ENCODE results near the gene ISLR2. TPM values are rescaled to one million over a fixed set of nuclear protein-coding genes. Genes with fewer than 3 reads are reported as not detected.
"Not testable (repeated sequence)": the region's sequence is repeated elsewhere in the genome, so short reads cannot be mapped to it uniquely, and the experiment has no call there.

The ISLR2 gene
- total RNA-seq, 4 donors from 2014 or later = 0.66 to 1.5 (median 0.98) TPM; not detected in 1

DNA sequence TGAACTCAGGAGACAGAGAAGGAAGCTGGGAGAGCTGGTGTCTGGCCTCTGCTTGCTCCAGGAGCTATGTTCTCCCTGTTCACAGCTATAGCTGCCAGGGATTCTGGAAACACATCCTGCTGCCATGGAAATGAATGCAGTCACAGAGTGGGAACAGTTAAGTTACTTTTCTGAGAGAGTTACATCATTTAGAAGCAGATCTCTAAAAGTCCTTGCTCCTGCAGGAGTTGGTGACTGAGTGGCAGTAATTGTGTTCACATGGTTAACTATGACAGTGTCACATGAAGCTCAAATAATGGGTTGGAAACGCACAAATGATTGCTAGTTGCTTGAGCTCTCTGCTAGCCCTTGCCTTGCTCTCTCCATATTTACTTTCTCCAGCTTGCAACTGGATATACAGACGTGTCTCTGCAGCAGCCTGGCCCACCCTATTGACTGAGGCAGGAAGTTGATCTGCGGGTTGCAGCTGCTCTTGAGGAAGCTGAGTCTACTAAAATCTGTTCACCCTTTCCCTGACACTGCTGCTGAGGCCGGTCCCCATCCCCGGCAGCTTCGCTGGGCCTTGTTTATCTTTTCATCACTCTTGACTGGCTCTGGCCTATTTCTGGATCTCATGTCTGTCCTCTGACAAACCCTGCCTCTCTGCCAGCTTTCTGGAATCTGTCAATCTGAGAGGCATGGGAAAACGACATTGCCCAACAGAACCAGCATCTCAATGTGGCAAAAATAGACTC lies 26.5 kb downstream of the ISLR2 start:
- Histone ChIP-seq H3K27ac (peak overlapping the region in 1 of 4 donors; percentile 11), H3K4me3 (no peak overlapping the region), H3K36me3 (no peaks in the 10 kb centered on the region), H3K4me1 (peaks cover 0 to 12% (median 0%) of the 10 kb centered on the region in 4 donors), H3K27me3 (no peaks in the 10 kb centered on the region), H3K9me3 (no peaks in the 10 kb centered on the region)
- 14 to 17% methylated on average over 7 of the region's 7 CpGs for WGBS, 2 donors
- TF ChIP-seq POLR2A (IDR thresholded peaks at IDR 0.05) (no peak), EP300 (IDR thresholded peaks at IDR 0.05) (no peak)
- TF ChIP-seq, protein P1, sequence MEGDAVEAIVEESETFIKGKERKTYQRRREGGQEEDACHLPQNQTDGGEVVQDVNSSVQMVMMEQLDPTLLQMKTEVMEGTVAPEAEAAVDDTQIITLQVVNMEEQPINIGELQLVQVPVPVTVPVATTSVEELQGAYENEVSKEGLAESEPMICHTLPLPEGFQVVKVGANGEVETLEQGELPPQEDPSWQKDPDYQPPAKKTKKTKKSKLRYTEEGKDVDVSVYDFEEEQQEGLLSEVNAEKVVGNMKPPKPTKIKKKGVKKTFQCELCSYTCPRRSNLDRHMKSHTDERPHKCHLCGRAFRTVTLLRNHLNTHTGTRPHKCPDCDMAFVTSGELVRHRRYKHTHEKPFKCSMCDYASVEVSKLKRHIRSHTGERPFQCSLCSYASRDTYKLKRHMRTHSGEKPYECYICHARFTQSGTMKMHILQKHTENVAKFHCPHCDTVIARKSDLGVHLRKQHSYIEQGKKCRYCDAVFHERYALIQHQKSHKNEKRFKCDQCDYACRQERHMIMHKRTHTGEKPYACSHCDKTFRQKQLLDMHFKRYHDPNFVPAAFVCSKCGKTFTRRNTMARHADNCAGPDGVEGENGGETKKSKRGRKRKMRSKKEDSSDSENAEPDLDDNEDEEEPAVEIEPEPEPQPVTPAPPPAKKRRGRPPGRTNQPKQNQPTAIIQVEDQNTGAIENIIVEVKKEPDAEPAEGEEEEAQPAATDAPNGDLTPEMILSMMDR (IDR thresholded peaks at IDR 0.05) = no peak
- no peak for DNase-seq (ENCODE audit: low spot score in 2 of 2)

DNA sequence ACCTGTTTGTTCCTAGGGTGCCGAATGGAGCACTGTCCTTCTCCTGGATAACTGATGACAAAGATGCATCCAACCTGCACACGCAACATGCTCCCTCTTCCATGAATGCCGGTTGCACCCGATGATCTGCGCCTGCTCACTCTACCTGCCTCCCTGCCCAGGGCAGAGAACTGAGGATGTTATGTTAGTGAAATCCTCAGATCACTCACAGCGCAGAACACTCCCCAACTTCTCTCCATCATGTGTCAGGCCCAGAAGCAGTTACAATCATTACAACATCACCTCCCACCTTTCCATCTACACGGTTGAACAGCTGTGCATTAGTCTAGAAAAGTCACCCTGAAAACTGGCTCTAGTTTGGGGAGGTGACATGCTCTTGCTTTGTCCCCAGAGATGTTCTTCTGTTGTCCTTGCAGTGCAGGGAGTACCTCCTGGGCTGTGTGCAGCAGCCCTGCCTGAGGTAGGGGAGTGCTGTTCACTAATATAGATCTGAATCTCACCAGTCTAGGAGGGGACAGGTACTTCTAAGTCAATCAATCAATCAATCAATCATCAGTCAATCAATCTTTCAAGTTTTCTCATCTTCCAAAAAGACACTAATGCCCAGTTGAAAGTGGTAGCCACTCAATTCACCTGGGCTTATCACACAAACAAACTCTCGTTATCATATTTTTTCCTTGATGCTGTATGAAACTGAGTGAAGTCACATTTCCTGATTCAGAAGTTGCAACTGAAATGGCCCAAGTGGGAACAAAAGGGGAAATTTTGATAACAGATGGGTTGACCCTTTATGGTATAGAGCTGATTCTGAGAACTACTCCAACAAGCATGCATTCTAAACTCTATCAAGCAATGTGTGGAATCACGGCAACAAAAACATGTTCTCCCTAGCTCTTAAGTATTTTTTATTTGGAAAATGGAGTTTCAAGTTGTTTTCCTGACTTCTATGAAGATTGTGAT lies 27.8 kb downstream of the ISLR2 start:
- no peaks in the 10 kb centered on the region for H3K27me3 ChIP-seq
- no peaks in the 10 kb centered on the region for H3K36me3 ChIP-seq
- no peaks in the 10 kb centered on the region for H3K9me3 ChIP-seq
- H3K4me1 ChIP-seq = peaks cover 0 to 12% (median 0%) of the 10 kb centered on the region in 4 donors
- DNase-seq (ENCODE audit: low spot score in 2 of 2) = no peak
- H3K4me3 ChIP-seq = no peak overlapping the region
- TF ChIP-seq, protein P1 (IDR thresholded peaks at IDR 0.05) = no peak
- TF ChIP-seq POLR2A (IDR thresholded peaks at IDR 0.05) (no peak), EP300 (IDR thresholded peaks at IDR 0.05) (no peak)
- H3K27ac ChIP-seq = no peak overlapping the region
- WGBS, 2 donors = 86 to 92% methylated on average over 9 of the region's 9 CpGs

DNA sequence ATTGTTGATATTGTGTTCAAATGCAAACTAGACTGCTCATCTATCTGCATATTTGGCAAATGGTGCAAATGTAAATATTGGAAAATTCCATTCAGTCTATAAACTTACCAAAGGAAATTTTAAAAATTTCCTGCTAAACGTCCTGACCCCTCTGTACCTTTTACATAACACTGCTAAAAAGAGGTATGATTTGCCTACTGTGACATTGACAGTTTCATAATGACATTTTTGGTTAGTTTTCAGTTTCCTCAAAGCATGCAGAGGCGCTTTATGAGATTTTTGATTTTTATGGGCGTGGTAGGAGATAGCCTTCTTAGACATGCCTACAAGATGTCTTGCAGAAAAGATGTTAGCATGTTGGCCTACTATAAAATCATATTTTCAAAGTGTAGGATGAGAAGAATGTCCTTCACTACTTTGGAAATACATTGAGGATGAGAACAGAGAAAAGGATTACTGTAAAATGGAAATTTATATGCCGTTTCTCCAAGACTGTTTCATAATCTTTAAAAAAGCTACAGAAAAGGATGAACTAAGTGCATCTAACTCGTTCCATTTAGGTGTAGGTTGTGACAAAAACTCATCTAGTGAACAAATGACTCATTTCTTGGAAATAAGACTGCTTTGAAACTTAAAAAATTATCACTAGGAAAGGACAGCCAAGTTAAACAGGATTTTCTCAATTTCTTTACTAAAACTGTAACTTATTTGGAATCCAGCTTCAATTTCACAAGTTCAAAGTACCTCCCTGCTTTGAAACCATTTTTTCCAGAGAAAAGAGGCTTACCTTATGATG lies 28.7 kb downstream of the ISLR2 start:
- TF ChIP-seq EP300 (IDR thresholded peaks at IDR 0.05) = no peak
- TF ChIP-seq, protein P1 (IDR thresholded peaks at IDR 0.05) = no peak
- no peak for TF ChIP-seq POLR2A (IDR thresholded peaks at IDR 0.05)
- no peaks in the 10 kb centered on the region for H3K9me3 ChIP-seq
- peaks cover 0 to 12% (median 0%) of the 10 kb centered on the region in 4 donors for H3K4me1 ChIP-seq
- no peak for DNase-seq (ENCODE audit: low spot score in 2 of 2)
- H3K27me3 ChIP-seq = no peaks in the 10 kb centered on the region
- H3K4me3 ChIP-seq = no peak overlapping the region
- no peaks in the 10 kb centered on the region for H3K36me3 ChIP-seq
- WGBS, 2 donors = 68 to 71% methylated on average over 5 of the region's 5 CpGs
- H3K27ac ChIP-seq = no peak overlapping the region

DNA sequence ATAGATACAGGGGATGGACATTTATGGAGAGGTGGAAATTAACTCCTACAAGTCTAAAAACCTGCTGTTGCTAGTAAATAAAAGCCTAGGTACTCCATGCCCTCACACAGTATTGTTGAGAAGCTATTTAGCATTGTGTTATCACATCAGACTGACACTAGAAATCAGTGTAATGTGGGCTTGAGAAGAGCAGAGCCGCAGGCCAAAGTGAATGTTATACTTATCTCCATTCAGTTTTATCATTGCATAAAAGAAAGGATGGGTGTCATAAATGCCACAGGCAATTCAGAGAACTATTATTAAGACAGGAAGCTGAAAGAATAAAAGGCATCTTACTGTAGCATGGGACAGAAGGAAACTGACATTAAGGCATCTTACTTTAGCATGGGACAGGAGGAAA lies 29.4 kb downstream of the ISLR2 start:
- no peak for DNase-seq (ENCODE audit: low spot score in 2 of 2)
- WGBS, 2 donors = 88 to 94% methylated on average over 1 of the region's 1 CpG
- TF ChIP-seq EP300 (IDR thresholded peaks at IDR 0.05) = no peak
- no peak for TF ChIP-seq POLR2A (IDR thresholded peaks at IDR 0.05)
- TF ChIP-seq, protein P1 (IDR thresholded peaks at IDR 0.05) = no peak
- peaks cover 0 to 12% (median 0%) of the 10 kb centered on the region in 4 donors for H3K4me1 ChIP-seq
- H3K4me3 ChIP-seq = no peak overlapping the region
- no peak overlapping the region for H3K27ac ChIP-seq
- no peaks in the 10 kb centered on the region for H3K9me3 ChIP-seq
- no peaks in the 10 kb centered on the region for H3K27me3 ChIP-seq
- no peaks in the 10 kb centered on the region for H3K36me3 ChIP-seq

DNA sequence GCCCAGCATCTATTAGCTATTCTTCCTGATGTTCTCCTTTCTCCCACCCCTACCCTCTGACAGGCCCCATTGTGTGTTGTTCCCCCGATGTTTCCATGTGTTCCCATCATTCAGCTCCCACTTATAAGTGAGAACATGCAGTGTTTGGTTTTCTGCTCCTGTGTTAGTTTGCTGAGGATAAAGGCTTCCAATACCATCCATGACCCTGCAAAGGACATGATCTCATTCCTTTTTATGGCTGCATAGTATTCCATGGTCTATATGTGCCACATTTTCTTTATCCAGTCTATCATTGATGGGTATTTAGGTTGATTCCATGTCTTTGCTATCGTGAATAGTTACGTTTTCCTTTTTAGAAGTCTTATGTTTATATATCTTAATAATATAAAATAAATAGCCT lies 30.0 kb downstream of the ISLR2 start:
- DNase-seq (ENCODE audit: low spot score in 2 of 2) = not testable (repeated sequence)
- 84 to 88% methylated on average over 3 of the region's 3 CpGs for WGBS, 2 donors

DNA sequence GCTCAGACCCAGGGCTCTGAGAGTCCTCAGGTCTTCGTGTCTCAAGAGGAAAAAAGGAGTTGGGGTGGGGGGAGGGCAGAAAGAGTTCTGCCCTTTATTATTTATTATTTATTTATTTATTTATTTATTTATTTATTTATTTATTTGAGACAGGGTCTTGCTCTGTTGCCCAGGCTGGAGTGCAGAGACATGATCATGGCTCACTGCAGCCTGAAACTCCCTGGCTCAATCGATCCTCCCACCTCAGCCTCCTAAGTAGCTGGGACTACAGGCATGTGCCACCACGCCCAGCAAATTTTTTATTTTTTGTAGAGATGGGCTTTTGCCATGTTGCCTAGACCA lies 31.8 kb downstream of the ISLR2 start:
- H3K36me3 ChIP-seq; H3K4me1 ChIP-seq; H3K27ac ChIP-seq; H3K4me3 ChIP-seq; H3K9me3 ChIP-seq; H3K27me3 ChIP-seq; DNase-seq (ENCODE audit: low spot score in 2 of 2): not testable (repeated sequence)
- 79 to 82% methylated on average over 3 of the region's 3 CpGs for WGBS, 2 donors

More for the DNA sequence above, 30.0 kb downstream of the ISLR2 start:
- not testable (repeated sequence) for H3K4me3 ChIP-seq, H3K27me3 ChIP-seq, H3K27ac ChIP-seq, H3K36me3 ChIP-seq, H3K9me3 ChIP-seq
- H3K4me1 ChIP-seq = peaks cover 0 to 12% (median 0%) of the 10 kb centered on the region in 4 donors
